IPS-18c (cell line): Measurements from ENCODE around the gene MNS1.
"Not testable (repeated sequence)": the region's sequence is repeated elsewhere in the genome, so short reads cannot be mapped to it uniquely, and the experiment has no call there.

Experiments used
- H3K4me3 ChIP-seq: 2 replicates; pipeline ENCODE4 v1.7.0; 2013; ENCODE audit warnings: low read depth, mild to moderate bottlenecking, low read length, moderate library complexity; ENCODE audit not compliant: insufficient read depth
- H3K9me3 ChIP-seq: one replicate; pipeline ENCODE4 v1.6.1; 2013; ENCODE audit warnings: mild to moderate bottlenecking, low read length, moderate library complexity; ENCODE audit not compliant: control insufficient read depth, insufficient read depth

The MNS1 gene

GRCh38 chr15:56460947-56461346, 4.0 kb downstream of the MNS1 start:
- Histone ChIP-seq H3K4me3 (no peak overlapping the region), H3K9me3 (no peaks in the 10 kb centered on the region)

DNA sequence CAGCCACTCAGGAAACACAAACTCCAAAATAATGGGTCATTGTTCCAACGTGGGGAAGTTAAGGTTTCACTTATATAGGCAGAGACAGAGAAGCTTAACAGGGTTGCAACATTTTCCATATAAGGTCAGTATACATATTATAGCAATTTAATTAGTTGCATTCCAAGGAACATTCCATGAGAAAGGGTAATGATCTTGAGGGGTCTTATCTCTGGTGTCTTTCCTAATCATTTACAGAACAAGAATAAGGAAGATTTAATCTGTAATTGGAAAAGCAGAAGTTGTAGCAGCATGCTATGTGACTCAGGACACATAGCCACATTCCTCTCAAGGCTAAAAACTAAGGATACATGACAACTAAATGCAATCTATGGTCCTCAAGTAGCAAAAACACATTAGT, 4.9 kb downstream of the MNS1 start:
- no peaks in the 10 kb centered on the region for H3K9me3 ChIP-seq
- H3K4me3 ChIP-seq: no peak overlapping the region

DNA sequence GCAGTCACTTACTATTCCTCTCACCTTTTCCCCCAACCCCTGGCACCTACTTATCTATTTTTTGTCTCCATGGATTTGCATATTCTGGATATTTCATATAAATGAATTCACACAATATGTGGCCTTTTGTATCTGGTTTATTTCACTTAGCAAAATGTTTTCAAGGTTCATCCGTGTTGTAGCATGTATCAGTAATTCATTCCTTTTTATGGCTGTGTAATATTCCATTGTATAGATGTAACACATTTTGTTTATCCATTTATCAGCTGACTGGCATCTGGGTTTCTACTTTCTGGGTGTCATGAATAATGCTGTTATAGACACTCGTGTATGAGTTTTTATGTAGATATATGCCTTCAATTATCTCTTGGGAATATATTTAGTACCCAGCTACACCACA, 5.8 kb downstream of the MNS1 start:
- Histone ChIP-seq H3K9me3 (no peaks in the 10 kb centered on the region), H3K4me3 (no peak overlapping the region)

GRCh38 chr15:56456229-56456628, 8.7 kb downstream of the MNS1 start:
- H3K9me3 ChIP-seq: no peaks in the 10 kb centered on the region

GRCh38 chr15:56454836-56455235, 10.1 kb downstream of the MNS1 start:
- Histone ChIP-seq H3K4me3 (no peak overlapping the region), H3K9me3 (no peaks in the 10 kb centered on the region)

More at GRCh38 chr15:56456229-56456628, 8.7 kb downstream of the MNS1 start:
- no peak overlapping the region for H3K4me3 ChIP-seq

GRCh38 chr15:56445746-56446145, 19.2 kb downstream of the MNS1 start:
- no peaks in the 10 kb centered on the region for H3K9me3 ChIP-seq
- no peak overlapping the region for H3K4me3 ChIP-seq

DNA sequence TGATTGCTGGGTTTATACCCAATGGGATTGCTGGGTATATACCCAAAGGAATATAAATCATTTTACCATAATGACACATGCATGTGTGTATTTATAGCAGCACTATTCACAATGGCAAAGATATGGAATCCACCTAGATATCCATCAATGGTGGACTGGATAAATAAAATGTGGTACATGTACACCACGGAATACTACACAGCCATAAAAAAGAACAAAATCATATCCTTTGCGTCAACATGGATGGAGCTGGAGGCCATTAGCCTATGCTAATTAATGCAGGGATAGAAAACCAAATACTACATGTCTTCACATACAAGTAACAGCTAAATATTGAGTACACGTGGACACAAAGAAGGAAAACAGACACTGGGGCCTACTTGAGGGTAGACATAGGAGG, 22.6 kb downstream of the MNS1 start:
- H3K9me3 ChIP-seq: no peaks in the 10 kb centered on the region
- no peak overlapping the region for H3K4me3 ChIP-seq

DNA sequence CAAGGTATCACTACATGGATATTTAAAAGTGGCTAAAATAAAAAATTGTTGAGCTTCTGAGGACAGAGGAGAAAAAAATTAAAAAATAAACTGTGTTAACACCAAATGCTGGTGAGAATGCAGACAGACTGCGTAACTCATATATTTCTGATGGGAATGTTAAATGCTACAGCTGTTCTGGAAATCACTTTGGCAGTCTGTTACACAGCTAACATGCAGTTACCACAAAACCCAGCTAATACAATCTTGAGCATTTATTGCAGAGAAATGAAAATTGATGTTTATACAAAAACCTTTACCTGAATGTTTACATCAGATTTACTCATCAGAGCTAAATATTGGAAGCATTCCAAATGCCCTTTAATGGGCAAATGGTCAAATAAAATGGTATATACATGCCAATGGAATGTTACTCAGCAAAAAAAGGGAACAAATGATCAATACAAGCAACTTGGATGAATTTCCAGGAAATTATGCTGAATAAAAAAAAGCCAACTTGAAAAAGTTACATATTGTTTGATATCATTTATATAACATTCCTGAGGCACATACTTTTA, 24.6 kb downstream of the MNS1 start:
- Histone ChIP-seq H3K4me3 (no peak overlapping the region), H3K9me3 (no peaks in the 10 kb centered on the region)

- no peaks in the 10 kb centered on the region for H3K9me3 ChIP-seq
These were observed 32.6 kb downstream of the MNS1 start for GRCh38 chr15:56432304-56432703.

GRCh38 chr15:56428821-56429458, 36.0 kb downstream of the MNS1 start:
- Histone ChIP-seq H3K4me3 (no peak overlapping the region), H3K9me3 (no peaks in the 10 kb centered on the region)

More at GRCh38 chr15:56432304-56432703, 32.6 kb downstream of the MNS1 start:
- H3K4me3 ChIP-seq: no peak overlapping the region

- Histone ChIP-seq H3K9me3 (no peaks in the 10 kb centered on the region), H3K4me3 (no peak overlapping the region)
These were observed 39.0 kb downstream of the MNS1 start for GRCh38 chr15:56425976-56426375.

GRCh38 chr15:56425276-56425675, 39.7 kb downstream of the MNS1 start:
- Histone ChIP-seq H3K9me3 (no peaks in the 10 kb centered on the region), H3K4me3 (no peak overlapping the region)

DNA sequence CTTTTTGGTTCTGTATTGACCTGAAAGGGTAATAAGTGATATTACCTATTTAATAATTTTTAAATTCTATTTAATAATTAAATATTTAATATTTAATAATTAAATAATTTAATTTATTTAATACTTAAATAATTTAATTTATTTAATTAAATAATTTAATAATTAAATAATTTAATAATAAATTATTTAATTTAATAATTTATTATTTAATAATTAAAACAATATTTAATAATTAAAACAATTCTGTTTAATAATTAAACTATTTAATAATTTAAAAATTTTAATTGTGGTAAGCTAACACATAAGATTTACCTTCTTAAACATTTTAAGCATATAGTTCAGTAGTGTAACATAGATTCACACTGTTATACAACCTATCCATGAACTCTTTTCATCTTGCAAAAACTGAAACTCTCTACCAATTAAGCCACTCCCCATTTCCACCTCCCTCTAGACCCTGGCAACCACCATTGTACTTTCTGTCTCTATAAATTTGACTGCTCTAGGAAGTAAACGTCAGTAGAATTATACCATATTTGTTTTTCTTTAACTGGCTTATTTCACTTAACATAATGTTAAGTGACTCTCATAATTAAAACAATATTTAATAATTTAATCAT, 51.7 kb downstream of the MNS1 start:
- not testable (repeated sequence) for H3K9me3 ChIP-seq, H3K4me3 ChIP-seq

GRCh38 chr15:56411122-56411749, 53.7 kb downstream of the MNS1 start:
- H3K9me3 ChIP-seq: no peaks in the 10 kb centered on the region
- H3K4me3 ChIP-seq: no peak overlapping the region

DNA sequence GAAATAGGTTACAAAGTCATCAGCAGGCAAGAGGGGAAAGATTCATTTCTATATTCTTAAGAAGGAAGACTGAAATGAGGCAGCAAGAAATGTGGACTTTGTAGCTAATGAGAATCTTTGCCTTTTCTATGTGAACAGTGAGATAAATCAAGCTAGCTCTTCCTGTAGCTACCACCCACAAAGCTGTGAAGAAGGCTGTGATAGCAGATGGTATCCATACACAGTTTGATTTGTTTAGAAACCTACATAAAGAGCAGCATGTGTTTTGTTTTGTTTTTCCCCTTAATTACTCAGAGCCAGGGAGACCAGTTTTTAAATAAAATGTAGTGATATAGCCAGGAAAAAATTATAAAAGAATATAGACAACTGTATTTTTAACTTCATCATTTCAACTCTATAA, 54.2 kb downstream of the MNS1 start:
- H3K4me3 ChIP-seq: no peak overlapping the region
- no peaks in the 10 kb centered on the region for H3K9me3 ChIP-seq

GRCh38 chr15:56399209-56399608, 65.7 kb downstream of the MNS1 start:
- not testable (repeated sequence) for H3K9me3 ChIP-seq, H3K4me3 ChIP-seq

DNA sequence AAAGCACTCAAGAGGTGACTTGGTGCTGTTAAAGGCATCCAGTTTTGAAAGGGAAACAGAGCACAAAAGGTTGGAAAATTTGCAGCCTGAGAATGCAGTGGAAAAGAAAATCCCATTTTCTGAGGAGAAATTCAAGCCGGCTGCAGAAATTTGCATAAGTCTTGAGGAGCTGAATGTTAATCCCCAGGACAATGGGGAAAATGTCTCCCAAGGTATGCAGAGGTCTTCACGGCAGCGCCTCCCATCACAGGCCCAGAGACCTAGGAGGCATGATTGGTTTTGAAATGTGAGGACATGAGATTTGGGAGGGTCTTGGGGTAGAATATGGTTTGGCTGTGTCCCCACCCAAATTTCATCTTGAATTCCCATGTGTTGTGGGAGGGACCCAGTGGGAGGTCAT, 67.6 kb downstream of the MNS1 start:
- not testable (repeated sequence) for H3K9me3 ChIP-seq, H3K4me3 ChIP-seq

DNA sequence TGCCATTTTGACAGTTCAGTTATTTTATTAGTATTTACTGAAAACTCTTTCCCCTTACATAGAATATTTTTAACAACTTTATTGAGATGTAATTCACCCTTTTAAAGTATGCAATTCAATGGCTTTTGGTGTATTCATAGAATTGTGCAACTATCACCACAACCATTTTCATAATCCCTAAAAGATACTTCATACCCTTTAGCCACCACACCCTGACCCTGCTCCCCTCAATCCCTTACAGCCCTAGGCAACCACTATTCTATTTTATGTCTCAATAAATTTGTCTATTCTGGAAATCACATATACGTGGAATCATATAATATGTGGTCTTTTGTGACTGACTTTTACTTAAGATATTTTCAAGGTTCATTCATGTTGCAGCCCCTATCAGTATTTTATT, 70.0 kb downstream of the MNS1 start:
- H3K9me3 ChIP-seq: no peaks in the 10 kb centered on the region
- H3K4me3 ChIP-seq: no peak overlapping the region
